Neural cell (in vitro differentiated cells): ENCODE data around the gene TMEM135. TPM values are rescaled to one million over a fixed set of nuclear protein-coding genes. Genes with fewer than 3 reads are reported as not detected.
"Not testable (repeated sequence)": the region's sequence is repeated elsewhere in the genome, so short reads cannot be mapped to it uniquely, and the experiment has no call there.

Experiments used
- H2AFZ ChIP-seq: fragments of 200-600, 300-800 bp; sonication (generic), shearing (Covaris generic); 2 replicates; pipeline ENCODE4 v1.6.0; 2014; ENCODE audit warnings: low read depth, mild to moderate bottlenecking, antibody characterized with exemption, low read length, moderate library complexity
- H3F3A ChIP-seq: fragments of 200-600 bp; shearing (Covaris generic); 2 replicates; pipeline ENCODE4 v1.6.1; 2016; ENCODE audit warnings: mild to moderate bottlenecking, moderate library complexity, mixed read lengths, antibody characterized with exemption, low read length; ENCODE audit not compliant: insufficient read depth, poor library complexity, severe bottlenecking
- H3K27ac ChIP-seq: fragments of 200-600, 300-800 bp; sonication (generic), shearing (Covaris generic); 2 replicates; pipeline ENCODE4 v1.5.1; 2014; ENCODE audit warnings: mild to moderate bottlenecking, low read length, moderate library complexity
- H3K27me3 ChIP-seq: fragments of 300-800, 200-600 bp; sonication (generic), shearing (Covaris generic); 2 replicates; pipeline ENCODE4 v1.6.0; 2014; ENCODE audit warnings: mild to moderate bottlenecking, low read depth, low read length, moderate library complexity; ENCODE audit not compliant: insufficient read depth
- H3K36me3 ChIP-seq: fragments of 300-800, 200-600 bp; sonication (generic), shearing (Covaris generic); 2 replicates; pipeline ENCODE4 v1.5.1; 2014; ENCODE audit warnings: mild to moderate bottlenecking, antibody characterized with exemption, low read length, moderate library complexity; ENCODE audit not compliant: insufficient read depth
- H3K4me2 ChIP-seq: fragments of 300-800, 200-600 bp; sonication (generic), shearing (Covaris generic); 2 replicates; pipeline ENCODE4 v1.6.0; 2014; ENCODE audit warnings: mild to moderate bottlenecking, low read length
- H3K4me3 ChIP-seq: fragments of 300-800, 200-600 bp; sonication (generic), shearing (Covaris generic); 2 replicates; pipeline ENCODE4 v1.5.1; 2014; ENCODE audit warnings: mild to moderate bottlenecking, low read length, moderate library complexity
- H3K79me2 ChIP-seq: fragments of 200-600 bp; shearing (Covaris generic); replicated peaks from 2 replicates; pipeline ENCODE4 v1.6.0; 2014; ENCODE audit warnings: mild to moderate bottlenecking, low read length, moderate library complexity; ENCODE audit not compliant: insufficient read depth
- H3K9ac ChIP-seq: fragments of 300-800, 200-600 bp; sonication (generic), shearing (Covaris generic); 2 replicates; pipeline ENCODE4 v1.6.1; 2016; ENCODE audit warnings: mild to moderate bottlenecking, low read length, mixed read lengths
- H3K9me2 ChIP-seq: fragments of 200-600 bp; shearing (Covaris generic); 2 replicates; pipeline ENCODE4 v1.6.1; 2016; ENCODE audit warnings: mild to moderate bottlenecking, low read length, mixed read lengths; ENCODE audit not compliant: insufficient read depth
- H3K9me3 ChIP-seq: fragments of 200-600, 300-800 bp; sonication (generic), shearing (Covaris generic); 2 replicates; pipeline ENCODE4 v1.6.1; 2016; ENCODE audit warnings: mild to moderate bottlenecking, mixed run types, low read length, moderate library complexity, mixed read lengths
- H4K20me1 ChIP-seq: fragments of 200-600 bp; shearing (Covaris generic); 2 replicates; pipeline ENCODE4 v1.6.1; 2016; ENCODE audit warnings: mild to moderate bottlenecking, mixed run types; ENCODE audit not compliant: insufficient read depth
- EP300 ChIP-seq: fragments of 450-650 bp; conservative IDR thresholded peaks from 2 replicates; pipeline ENCODE4 v1.6.1; 2014; ENCODE audit warnings: antibody characterized with exemption, mild to moderate bottlenecking, moderate library complexity; ENCODE audit not compliant: poor library complexity, severe bottlenecking
- EZH2 ChIP-seq: fragments of 200-600, 300-800 bp; shearing (Covaris generic), sonication (generic); IDR thresholded peaks from 2 replicates; pipeline ENCODE4 v1.6.1; 2014; ENCODE audit warnings: antibody characterized with exemption, low read length, borderline replicate concordance, mild to moderate bottlenecking; ENCODE audit not compliant: insufficient read depth, poor library complexity, severe bottlenecking
- MXI1 ChIP-seq: fragments of 450-650 bp; conservative IDR thresholded peaks from 2 replicates; pipeline ENCODE4 v1.6.1; 2014; ENCODE audit warnings: antibody characterized with exemption, mild to moderate bottlenecking; ENCODE audit not compliant: poor library complexity, severe bottlenecking
- POLR2AphosphoS5 ChIP-seq: IDR thresholded peaks from 2 replicates; pipeline ENCODE4 v1.6.1; 2012
- RAD21 ChIP-seq: fragments of 450-650 bp; conservative IDR thresholded peaks from 2 replicates; pipeline ENCODE4 v1.6.1; 2014; ENCODE audit warnings: antibody characterized with exemption, mild to moderate bottlenecking, moderate library complexity
- SMC3 ChIP-seq: fragments of 450-650 bp; conservative IDR thresholded peaks from 2 replicates; pipeline ENCODE4 v1.6.1; 2014; ENCODE audit warnings: antibody characterized with exemption, mild to moderate bottlenecking, moderate library complexity; ENCODE audit not compliant: poor library complexity
- TAF1 ChIP-seq: IDR thresholded peaks from 2 replicates; pipeline ENCODE4 v1.6.1; 2012; ENCODE audit warnings: low read depth
- polyA plus RNA-seq: library from polyadenylated mRNA; depleted of rRNA; stranded (reverse); fragments of >200 nt; gene quantifications from 2 replicates; pipeline ENCODE4 v1.2.3, GENCODE V29; 2014
- TF ChIP-seq, protein P1 (sequence below): fragments of 450-650 bp; IDR thresholded peaks from 2 replicates; pipeline ENCODE4 v1.5.1; 2014; ENCODE audit warnings: antibody characterized with exemption, mild to moderate bottlenecking, moderate library complexity; ENCODE audit not compliant: poor library complexity, severe bottlenecking
- TF ChIP-seq, protein P2 (sequence below): IDR thresholded peaks from 2 replicates; pipeline ENCODE4 v1.6.1; 2012; ENCODE audit warnings: borderline replicate concordance

Gene TMEM135
- polyA plus RNA-seq, 1 donor from 2014 or later = 15.6 TPM

GRCh38 chr11:87022738-87023137, 15.0 kb upstream of the TMEM135 start:
- Histone ChIP-seq H3K27me3 (no peaks in the 10 kb centered on the region), H4K20me1 (no peaks in the 10 kb centered on the region)
- TF ChIP-seq MXI1 = no peak
- TF ChIP-seq, protein P1, sequence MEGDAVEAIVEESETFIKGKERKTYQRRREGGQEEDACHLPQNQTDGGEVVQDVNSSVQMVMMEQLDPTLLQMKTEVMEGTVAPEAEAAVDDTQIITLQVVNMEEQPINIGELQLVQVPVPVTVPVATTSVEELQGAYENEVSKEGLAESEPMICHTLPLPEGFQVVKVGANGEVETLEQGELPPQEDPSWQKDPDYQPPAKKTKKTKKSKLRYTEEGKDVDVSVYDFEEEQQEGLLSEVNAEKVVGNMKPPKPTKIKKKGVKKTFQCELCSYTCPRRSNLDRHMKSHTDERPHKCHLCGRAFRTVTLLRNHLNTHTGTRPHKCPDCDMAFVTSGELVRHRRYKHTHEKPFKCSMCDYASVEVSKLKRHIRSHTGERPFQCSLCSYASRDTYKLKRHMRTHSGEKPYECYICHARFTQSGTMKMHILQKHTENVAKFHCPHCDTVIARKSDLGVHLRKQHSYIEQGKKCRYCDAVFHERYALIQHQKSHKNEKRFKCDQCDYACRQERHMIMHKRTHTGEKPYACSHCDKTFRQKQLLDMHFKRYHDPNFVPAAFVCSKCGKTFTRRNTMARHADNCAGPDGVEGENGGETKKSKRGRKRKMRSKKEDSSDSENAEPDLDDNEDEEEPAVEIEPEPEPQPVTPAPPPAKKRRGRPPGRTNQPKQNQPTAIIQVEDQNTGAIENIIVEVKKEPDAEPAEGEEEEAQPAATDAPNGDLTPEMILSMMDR = no peak
- TF ChIP-seq SMC3 = no peak
- no peak for TF ChIP-seq EP300
- no peak for TF ChIP-seq TAF1
- TF ChIP-seq EZH2 = no peak

DNA sequence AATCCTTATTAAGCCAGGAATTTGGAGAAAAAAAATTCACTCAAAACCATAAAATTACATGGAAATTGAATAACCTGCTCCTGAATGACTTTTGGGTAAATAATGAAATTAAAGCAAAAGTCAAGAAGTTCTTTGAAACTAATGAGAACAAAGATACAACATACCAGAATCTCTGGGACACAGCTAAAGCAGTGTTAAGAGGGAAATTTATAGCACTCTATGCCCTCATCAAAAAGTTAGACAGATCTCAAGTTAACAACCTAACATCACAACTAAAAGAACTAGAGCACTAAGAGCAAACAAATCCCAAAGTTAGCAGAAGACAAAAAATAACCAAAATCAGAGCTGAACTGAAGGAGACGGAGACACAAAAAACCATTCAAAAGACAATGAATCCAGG, 11.3 kb upstream of the TMEM135 start:
- H3F3A ChIP-seq, H3K9me2 ChIP-seq, H3K27me3 ChIP-seq, H4K20me1 ChIP-seq, H3K27ac ChIP-seq, H3K9ac ChIP-seq, H3K4me2 ChIP-seq, H3K36me3 ChIP-seq, H3K4me3 ChIP-seq, H3K79me2 ChIP-seq, H2AFZ ChIP-seq, H3K9me3 ChIP-seq: not testable (repeated sequence)

More at GRCh38 chr11:87022738-87023137, 15.0 kb upstream of the TMEM135 start:
- Histone ChIP-seq H3F3A (no peaks in the 10 kb centered on the region), H2AFZ (no peak overlapping the region), H3K36me3 (no peaks in the 10 kb centered on the region), H3K4me2 (no peak overlapping the region), H3K4me3 (no peak overlapping the region), H3K27ac (no peak overlapping the region), H3K9me2 (no peaks in the 10 kb centered on the region), H3K9me3 (no peaks in the 10 kb centered on the region), H3K79me2 (no peaks in the 10 kb centered on the region), H3K9ac (no peak overlapping the region)

DNA sequence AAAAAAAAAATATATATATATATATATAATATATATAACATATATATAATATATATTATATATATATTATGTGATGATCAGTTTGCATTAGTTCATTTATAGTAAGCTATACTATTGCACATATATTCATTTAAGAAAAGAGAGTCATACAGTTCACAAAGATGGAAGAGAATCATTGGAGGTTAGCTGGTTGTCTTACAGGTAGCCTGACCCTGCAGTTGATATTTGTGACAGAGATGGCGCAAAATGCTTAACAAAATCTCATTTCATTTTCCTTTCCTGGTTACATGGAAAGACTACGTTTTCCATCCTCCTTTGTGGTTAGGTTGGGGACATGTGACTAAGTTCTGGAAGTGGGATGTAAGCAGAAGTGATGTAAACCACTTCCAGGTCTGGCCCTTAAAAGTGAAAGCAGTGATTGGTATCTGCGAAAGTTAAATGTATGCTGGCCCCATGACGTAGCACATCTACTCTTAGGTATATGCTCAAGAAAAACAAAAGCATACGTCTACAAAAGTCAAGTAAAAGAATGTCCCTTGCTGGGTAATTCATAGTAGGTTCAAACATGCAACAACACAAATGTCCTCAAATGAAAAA, 7.2 kb upstream of the TMEM135 start:
- Histone ChIP-seq H3K4me2 (no peak overlapping the region), H3K9me3 (no peaks in the 10 kb centered on the region), H4K20me1 (no peaks in the 10 kb centered on the region), H3K79me2 (no peaks in the 10 kb centered on the region), H3K4me3 (no peak overlapping the region), H2AFZ (no peak overlapping the region), H3K9me2 (no peaks in the 10 kb centered on the region), H3K36me3 (no peaks in the 10 kb centered on the region), H3F3A (no peaks in the 10 kb centered on the region), H3K9ac (no peak overlapping the region), H3K27ac (no peak overlapping the region), H3K27me3 (no peaks in the 10 kb centered on the region)
- TF ChIP-seq, protein P1 = no peak
- TF ChIP-seq POLR2AphosphoS5 = no peak
- TF ChIP-seq MXI1 = no peak
- TF ChIP-seq, protein P2, sequence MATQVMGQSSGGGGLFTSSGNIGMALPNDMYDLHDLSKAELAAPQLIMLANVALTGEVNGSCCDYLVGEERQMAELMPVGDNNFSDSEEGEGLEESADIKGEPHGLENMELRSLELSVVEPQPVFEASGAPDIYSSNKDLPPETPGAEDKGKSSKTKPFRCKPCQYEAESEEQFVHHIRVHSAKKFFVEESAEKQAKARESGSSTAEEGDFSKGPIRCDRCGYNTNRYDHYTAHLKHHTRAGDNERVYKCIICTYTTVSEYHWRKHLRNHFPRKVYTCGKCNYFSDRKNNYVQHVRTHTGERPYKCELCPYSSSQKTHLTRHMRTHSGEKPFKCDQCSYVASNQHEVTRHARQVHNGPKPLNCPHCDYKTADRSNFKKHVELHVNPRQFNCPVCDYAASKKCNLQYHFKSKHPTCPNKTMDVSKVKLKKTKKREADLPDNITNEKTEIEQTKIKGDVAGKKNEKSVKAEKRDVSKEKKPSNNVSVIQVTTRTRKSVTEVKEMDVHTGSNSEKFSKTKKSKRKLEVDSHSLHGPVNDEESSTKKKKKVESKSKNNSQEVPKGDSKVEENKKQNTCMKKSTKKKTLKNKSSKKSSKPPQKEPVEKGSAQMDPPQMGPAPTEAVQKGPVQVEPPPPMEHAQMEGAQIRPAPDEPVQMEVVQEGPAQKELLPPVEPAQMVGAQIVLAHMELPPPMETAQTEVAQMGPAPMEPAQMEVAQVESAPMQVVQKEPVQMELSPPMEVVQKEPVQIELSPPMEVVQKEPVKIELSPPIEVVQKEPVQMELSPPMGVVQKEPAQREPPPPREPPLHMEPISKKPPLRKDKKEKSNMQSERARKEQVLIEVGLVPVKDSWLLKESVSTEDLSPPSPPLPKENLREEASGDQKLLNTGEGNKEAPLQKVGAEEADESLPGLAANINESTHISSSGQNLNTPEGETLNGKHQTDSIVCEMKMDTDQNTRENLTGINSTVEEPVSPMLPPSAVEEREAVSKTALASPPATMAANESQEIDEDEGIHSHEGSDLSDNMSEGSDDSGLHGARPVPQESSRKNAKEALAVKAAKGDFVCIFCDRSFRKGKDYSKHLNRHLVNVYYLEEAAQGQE = no peak
- no peak for TF ChIP-seq EZH2
- no peak for TF ChIP-seq EP300
- no peak for TF ChIP-seq RAD21
- TF ChIP-seq SMC3 = no peak
- no peak for TF ChIP-seq TAF1
